ENCODE measurements around the gene UBE2E2. TPM values are rescaled to one million over a fixed set of nuclear protein-coding genes. Genes with fewer than 3 reads are reported as not detected.

The UBE2E2 gene
- total RNA-seq, 2 donors from 2014 or later, result 5.0 to 7.6 TPM

DNA sequence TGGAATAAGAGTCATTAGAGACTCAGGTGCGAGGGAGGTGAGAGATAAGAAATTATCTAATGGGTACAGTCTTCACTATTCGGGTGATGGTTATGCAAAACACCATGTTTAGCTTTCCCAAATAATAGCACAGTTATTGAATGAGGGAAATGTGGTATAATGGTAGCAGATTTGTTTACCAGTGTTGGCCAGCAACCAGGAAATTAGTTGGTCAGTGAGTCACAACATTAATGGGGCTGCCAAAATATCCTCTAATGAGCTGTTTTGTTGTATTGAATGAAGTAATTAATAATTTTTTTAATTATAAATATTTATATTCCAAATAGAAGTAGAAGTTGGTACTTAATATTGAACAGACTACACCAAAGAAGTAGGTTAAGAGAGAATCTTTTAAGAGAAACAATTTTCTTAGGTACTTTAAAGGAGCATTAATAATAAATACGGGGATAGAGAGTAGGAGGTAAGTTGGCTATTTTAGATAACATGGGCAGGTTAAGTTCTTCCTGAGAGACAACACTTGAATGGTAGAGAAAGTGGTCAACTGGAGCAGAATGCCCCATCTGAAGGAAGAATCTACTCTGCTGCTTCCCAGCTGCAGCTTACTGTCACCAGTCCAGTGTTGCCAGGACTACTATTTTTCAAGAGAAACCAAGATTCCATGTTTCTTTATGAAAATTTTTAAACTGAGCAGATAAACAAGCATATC lies 218.8 kb downstream of the UBE2E2 start:
- Mint-ChIP-seq H3K27me3 (no peaks in the 10 kb centered on the region), H3K4me1 (no peaks in the 10 kb centered on the region), H3K4me3 (no peak overlapping the region), H3K27ac (no peak overlapping the region), H3K36me3 (ENCODE audit: low read depth) (peaks cover 3% of the 10 kb centered on the region)
- ATAC-seq, result no peak
- H3K9me3 ChIP-seq (ENCODE audit: control insufficient read depth, low read length, poor library complexity, severe bottlenecking), result no peaks in the 10 kb centered on the region
- no peak for DNase-seq

- Mint-ChIP-seq H3K36me3 (ENCODE audit: low read depth) (peaks cover 3% of the 10 kb centered on the region), H3K4me3 (no peak overlapping the region)
Observed at GRCh38 chr3:23422517-23422851, 219.4 kb downstream of the UBE2E2 start.

GRCh38 chr3:23425410-23425809 lies 222.3 kb downstream of the UBE2E2 start:
- H3K27ac Mint-ChIP-seq, result no peak overlapping the region
- H3K4me1 Mint-ChIP-seq, result no peaks in the 10 kb centered on the region
- H3K27me3 Mint-ChIP-seq, result no peaks in the 10 kb centered on the region
- ATAC-seq, result no peak
- DNase-seq, result no peak
- peaks cover 3% of the 10 kb centered on the region for H3K36me3 Mint-ChIP-seq (ENCODE audit: low read depth)
- H3K4me3 Mint-ChIP-seq, result no peak overlapping the region
- H3K9me3 ChIP-seq (ENCODE audit: control insufficient read depth, low read length, poor library complexity, severe bottlenecking), result no peaks in the 10 kb centered on the region

More at GRCh38 chr3:23422517-23422851, 219.4 kb downstream of the UBE2E2 start:
- DNase-seq (no peak), ATAC-seq (no peak)
- no peaks in the 10 kb centered on the region for H3K27me3 Mint-ChIP-seq
- no peak overlapping the region for H3K27ac Mint-ChIP-seq
- no peaks in the 10 kb centered on the region for H3K9me3 ChIP-seq (ENCODE audit: control insufficient read depth, low read length, poor library complexity, severe bottlenecking)
- H3K4me1 Mint-ChIP-seq, result no peaks in the 10 kb centered on the region

DNA sequence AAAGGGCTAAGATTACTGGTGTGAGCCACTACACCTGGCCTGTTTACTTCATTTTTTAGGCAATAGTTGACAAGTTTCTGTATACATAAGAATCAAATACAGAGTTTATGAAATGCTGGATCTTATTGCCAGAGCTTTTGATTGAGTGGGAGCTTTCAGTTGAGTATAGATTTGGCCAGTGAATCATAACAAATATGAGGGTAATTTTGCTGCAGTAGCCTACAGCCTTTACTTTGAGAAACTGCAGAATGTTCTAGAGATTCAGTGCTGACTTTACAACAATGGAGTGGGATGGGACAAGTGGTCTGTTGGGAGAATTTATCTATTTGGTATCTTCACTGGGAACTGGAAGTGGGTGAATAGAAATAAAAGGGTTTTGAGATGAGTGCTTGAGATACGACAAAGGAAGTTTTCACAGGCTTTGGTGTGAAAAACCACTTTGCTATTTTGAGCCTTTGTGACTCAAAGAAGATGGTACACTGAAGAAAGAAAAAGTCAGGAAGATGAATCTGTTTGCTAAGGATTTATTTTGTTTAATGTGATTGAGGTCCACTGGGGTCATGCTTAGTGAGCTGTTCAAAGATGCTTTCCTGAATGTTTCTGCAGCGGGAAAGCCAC lies 227.8 kb downstream of the UBE2E2 start:
- no peaks in the 10 kb centered on the region for H3K9me3 ChIP-seq (ENCODE audit: control insufficient read depth, low read length, poor library complexity, severe bottlenecking)
- Mint-ChIP-seq H3K27me3 (no peaks in the 10 kb centered on the region), H3K36me3 (ENCODE audit: low read depth) (peaks cover 1% of the 10 kb centered on the region), H3K27ac (no peak overlapping the region), H3K4me3 (no peak overlapping the region), H3K4me1 (peaks cover 2% of the 10 kb centered on the region)
- ATAC-seq (no peak), DNase-seq (no peak)

- Mint-ChIP-seq H3K4me3 (no peak overlapping the region), H3K27ac (no peak overlapping the region), H3K36me3 (ENCODE audit: low read depth) (no peaks in the 10 kb centered on the region), H3K27me3 (no peaks in the 10 kb centered on the region), H3K4me1 (peaks cover 2% of the 10 kb centered on the region)
- DNase-seq (no peak), ATAC-seq (no peak)
- H3K9me3 ChIP-seq (ENCODE audit: control insufficient read depth, low read length, poor library complexity, severe bottlenecking), result no peaks in the 10 kb centered on the region
Observed at GRCh38 chr3:23431764-23432163, 228.6 kb downstream of the UBE2E2 start.

GRCh38 chr3:23435318-23435717 lies 232.2 kb downstream of the UBE2E2 start:
- H3K27me3 Mint-ChIP-seq, result no peaks in the 10 kb centered on the region
- peaks cover 12% of the 10 kb centered on the region for H3K4me1 Mint-ChIP-seq
- H3K27ac Mint-ChIP-seq, result no peak overlapping the region
- H3K9me3 ChIP-seq (ENCODE audit: control insufficient read depth, low read length, poor library complexity, severe bottlenecking), result no peaks in the 10 kb centered on the region
- ATAC-seq (no peak), DNase-seq (no peak)
- H3K36me3 Mint-ChIP-seq (ENCODE audit: low read depth), result no peaks in the 10 kb centered on the region
- H3K4me3 Mint-ChIP-seq, result no peak overlapping the region

DNA sequence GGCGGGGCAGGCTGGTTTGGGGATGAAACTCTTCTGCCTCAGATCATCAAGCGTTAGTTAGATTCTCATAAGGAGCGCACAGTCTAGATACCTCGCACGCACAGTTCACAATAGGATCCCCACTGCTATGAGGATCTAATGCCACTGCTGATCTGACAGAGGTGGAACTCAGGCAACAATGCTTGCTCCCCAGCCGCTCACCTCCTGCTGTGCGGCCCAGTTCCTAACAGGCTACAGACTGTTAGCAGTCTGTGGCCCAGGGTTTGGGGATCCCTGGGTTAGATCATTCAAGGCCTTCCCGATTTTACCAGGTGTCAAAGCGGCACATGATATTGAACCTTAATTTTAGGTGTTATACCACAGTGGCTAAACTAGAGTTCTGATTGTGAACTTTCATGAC lies 232.8 kb downstream of the UBE2E2 start:
- no peak for ATAC-seq
- no peaks in the 10 kb centered on the region for H3K9me3 ChIP-seq (ENCODE audit: control insufficient read depth, low read length, poor library complexity, severe bottlenecking)
- H3K4me3 Mint-ChIP-seq, result no peak overlapping the region
- H3K4me1 Mint-ChIP-seq, result peaks cover 11% of the 10 kb centered on the region
- no peaks in the 10 kb centered on the region for H3K36me3 Mint-ChIP-seq (ENCODE audit: low read depth)
- DNase-seq, result no peak
- no peaks in the 10 kb centered on the region for H3K27me3 Mint-ChIP-seq
- H3K27ac Mint-ChIP-seq, result no peak overlapping the region

DNA sequence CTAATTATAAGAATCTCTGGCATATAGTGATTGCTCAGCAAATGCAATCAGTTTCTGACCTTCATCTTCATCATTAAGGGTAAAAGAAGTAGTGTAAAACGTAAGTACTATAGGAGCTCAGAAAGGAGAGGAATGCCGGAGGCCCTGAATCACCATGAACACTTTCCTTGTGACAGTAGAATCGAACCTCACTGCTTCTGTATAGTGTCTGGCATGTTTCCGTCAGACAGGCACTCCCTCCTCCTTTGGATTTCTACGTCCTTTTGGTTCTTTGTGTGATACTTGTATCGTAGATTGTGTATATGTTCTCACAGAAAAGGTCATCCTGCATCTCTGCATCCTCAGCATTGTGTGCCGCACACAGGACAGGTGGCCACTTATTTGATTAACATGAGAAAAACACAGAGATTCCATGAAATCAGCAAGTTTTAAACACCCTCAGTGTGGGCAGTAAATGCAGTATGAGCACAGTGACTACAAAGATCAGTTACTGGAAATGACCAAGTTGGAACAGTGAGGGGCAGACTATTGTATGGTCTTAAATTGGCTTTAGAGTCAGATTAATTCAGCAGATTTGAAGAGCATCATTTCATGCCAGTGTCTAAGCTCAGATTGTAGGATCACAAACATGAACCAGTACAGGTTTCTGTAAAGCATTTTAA lies 234.5 kb downstream of the UBE2E2 start:
- no peaks in the 10 kb centered on the region for H3K9me3 ChIP-seq (ENCODE audit: control insufficient read depth, low read length, poor library complexity, severe bottlenecking)
- no peak overlapping the region for H3K4me3 Mint-ChIP-seq
- DNase-seq (no peak), ATAC-seq (no peak)
- H3K27ac Mint-ChIP-seq, result no peak overlapping the region
- H3K27me3 Mint-ChIP-seq, result no peaks in the 10 kb centered on the region
- no peaks in the 10 kb centered on the region for H3K36me3 Mint-ChIP-seq (ENCODE audit: low read depth)
- peaks cover 13% of the 10 kb centered on the region for H3K4me1 Mint-ChIP-seq

DNA sequence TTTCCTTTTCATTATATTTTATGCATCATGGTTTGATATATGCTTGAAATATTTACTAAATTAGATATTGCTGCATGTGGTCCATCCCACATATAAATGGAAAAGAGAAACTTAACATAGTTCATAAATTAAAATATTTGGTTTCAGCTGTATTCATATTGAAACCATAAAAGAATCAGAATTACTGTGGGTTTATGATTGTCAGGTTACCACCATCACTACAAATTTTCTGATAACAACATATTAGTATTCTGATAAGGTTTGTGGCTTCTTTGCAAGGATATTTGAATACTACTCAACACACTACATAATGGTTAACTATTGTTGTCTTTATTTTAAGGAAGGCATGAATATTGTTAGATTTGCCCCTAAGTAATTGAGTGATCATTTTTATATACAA lies 235.5 kb downstream of the UBE2E2 start:
- DNase-seq (no peak), ATAC-seq (no peak)
- H3K27ac Mint-ChIP-seq, result no peak overlapping the region
- no peaks in the 10 kb centered on the region for H3K36me3 Mint-ChIP-seq (ENCODE audit: low read depth)
- peaks cover 17% of the 10 kb centered on the region for H3K4me1 Mint-ChIP-seq
- H3K9me3 ChIP-seq (ENCODE audit: control insufficient read depth, low read length, poor library complexity, severe bottlenecking), result no peaks in the 10 kb centered on the region
- no peaks in the 10 kb centered on the region for H3K27me3 Mint-ChIP-seq
- H3K4me3 Mint-ChIP-seq, result no peak overlapping the region

DNA sequence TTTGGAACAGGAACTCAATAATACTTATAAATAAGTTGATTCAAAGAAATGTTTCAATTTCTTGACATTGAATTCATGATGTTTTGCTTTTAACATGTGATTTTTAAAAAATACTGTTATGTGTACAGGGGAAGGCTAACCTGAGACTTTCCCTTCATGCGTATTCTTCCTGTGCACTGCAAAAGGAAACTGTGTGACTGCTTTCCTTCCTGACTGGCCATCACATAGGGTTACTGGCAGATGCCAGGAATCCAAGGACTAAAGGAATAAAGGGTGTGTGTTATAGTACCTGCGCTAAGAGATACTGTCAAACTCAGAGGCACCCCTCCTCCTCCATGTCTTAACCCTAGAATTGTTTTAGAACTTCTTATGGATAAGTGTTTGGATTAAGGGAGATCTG lies 236.0 kb downstream of the UBE2E2 start:
- H3K36me3 Mint-ChIP-seq (ENCODE audit: low read depth), result no peaks in the 10 kb centered on the region
- ATAC-seq (no peak), DNase-seq (no peak)
- H3K9me3 ChIP-seq (ENCODE audit: control insufficient read depth, low read length, poor library complexity, severe bottlenecking), result no peaks in the 10 kb centered on the region
- H3K27me3 Mint-ChIP-seq, result no peaks in the 10 kb centered on the region
- H3K27ac Mint-ChIP-seq, result no peak overlapping the region
- peaks cover 17% of the 10 kb centered on the region for H3K4me1 Mint-ChIP-seq
- no peak overlapping the region for H3K4me3 Mint-ChIP-seq

GRCh38 chr3:23440416-23441294 lies 237.5 kb downstream of the UBE2E2 start:
- DNase-seq (no peak), ATAC-seq (no peak)
- Mint-ChIP-seq H3K27me3 (no peaks in the 10 kb centered on the region), H3K4me3 (no peak overlapping the region), H3K36me3 (ENCODE audit: low read depth) (no peaks in the 10 kb centered on the region), H3K27ac (no peak overlapping the region), H3K4me1 (peaks cover 17% of the 10 kb centered on the region)
- no peaks in the 10 kb centered on the region for H3K9me3 ChIP-seq (ENCODE audit: control insufficient read depth, low read length, poor library complexity, severe bottlenecking)

DNA sequence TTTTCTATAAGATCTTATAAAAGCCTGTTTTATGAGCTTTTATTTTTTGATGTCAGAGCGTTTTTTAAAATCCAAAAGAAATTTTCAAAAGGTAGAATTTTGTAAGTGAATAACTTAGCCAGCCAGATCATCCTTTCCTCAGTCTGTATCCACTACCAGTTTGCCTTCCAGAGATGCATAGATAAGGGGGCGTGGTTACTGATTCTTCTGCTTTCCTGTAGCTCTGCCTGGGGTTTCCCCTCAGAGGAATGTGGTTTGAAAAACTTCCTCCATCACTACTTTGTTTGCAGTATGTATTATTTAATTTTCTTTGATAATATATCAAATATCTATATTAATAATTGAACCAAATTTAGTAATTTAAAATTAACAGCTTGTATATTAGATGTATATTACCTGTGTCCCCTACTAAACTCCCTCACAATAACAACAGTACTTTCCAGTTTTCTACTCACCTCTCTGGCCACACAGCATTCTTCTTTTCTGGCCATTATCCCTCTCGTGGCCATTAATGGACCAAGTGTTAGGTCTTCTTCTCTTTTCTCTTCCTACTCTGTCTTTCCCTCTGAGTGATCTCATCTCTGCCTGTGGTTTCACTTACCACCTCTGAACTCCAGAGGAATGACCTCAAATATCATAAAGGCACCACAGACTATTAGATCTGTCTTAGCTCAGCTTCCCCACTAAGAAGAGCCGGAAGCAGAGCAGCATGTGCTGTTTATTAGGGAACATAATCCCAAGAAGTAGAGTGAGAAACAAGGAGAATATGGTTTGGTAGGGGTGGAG lies 239.7 kb downstream of the UBE2E2 start:
- DNase-seq (no peak), ATAC-seq (peak; percentile 88)
- Mint-ChIP-seq H3K27me3 (no peaks in the 10 kb centered on the region), H3K4me3 (no peak overlapping the region), H3K36me3 (ENCODE audit: low read depth) (no peaks in the 10 kb centered on the region), H3K27ac (no peak overlapping the region), H3K4me1 (peaks cover 15% of the 10 kb centered on the region)
- H3K9me3 ChIP-seq (ENCODE audit: control insufficient read depth, low read length, poor library complexity, severe bottlenecking), result no peaks in the 10 kb centered on the region
